Measurements from ENCODE around the gene SLC7A7. TPM values are rescaled to one million over a fixed set of nuclear protein-coding genes. Genes with fewer than 3 reads are reported as not detected.

SLC7A7 gene
- total RNA-seq, 1 donor from 2014 or later = 14.3 TPM

- H3K4me3 Mint-ChIP-seq (ENCODE audit: unreplicated experiment) = no peak overlapping the region
- Histone ChIP-seq H3K79me2 (ENCODE audit: insufficient read depth, low read length) (peaks cover 2% of the 10 kb centered on the region), H3K9me3 (ENCODE audit: insufficient read depth, low read depth, low read length) (no peaks in the 10 kb centered on the region), H3K36me3 (ENCODE audit: insufficient read depth, low read length) (peaks cover 6% of the 10 kb centered on the region), H2AFZ (ENCODE audit: low read depth, low read length) (no peak overlapping the region), H3K4me3 (ENCODE audit: insufficient read depth, low read depth, low read length) (peak overlapping the region; percentile 28), H3K27me3 (ENCODE audit: insufficient read depth, low read length) (no peaks in the 10 kb centered on the region), H3K9ac (ENCODE audit: low read length) (peak overlapping the region; percentile 87), H3K27ac (ENCODE audit: low read depth, low read length) (peak overlapping the region; percentile 99), H3K4me1 (ENCODE audit: insufficient read depth, low read length) (peaks cover 67% of the 10 kb centered on the region), H4K20me1 (ENCODE audit: insufficient read depth, low read length) (peaks cover 8% of the 10 kb centered on the region), H3K4me2 (ENCODE audit: low read length) (peak overlapping the region; percentile 84)
- H3K27me3 Mint-ChIP-seq (ENCODE audit: low read depth, unreplicated experiment) = no peaks in the 10 kb centered on the region
- no peaks in the 10 kb centered on the region for H3K9me3 Mint-ChIP-seq (ENCODE audit: unreplicated experiment)
- DNase-seq (ENCODE audit: low read depth) = peak; percentile 98
- peaks cover 30% of the 10 kb centered on the region for H3K4me1 Mint-ChIP-seq (ENCODE audit: low read depth, unreplicated experiment)
- peaks cover 3% of the 10 kb centered on the region for H3K36me3 Mint-ChIP-seq (ENCODE audit: low read depth, unreplicated experiment)
- peak overlapping the region; percentile 94 for H3K27ac Mint-ChIP-seq (ENCODE audit: unreplicated experiment)
- FAIRE-seq = peak; percentile 98
- TF ChIP-seq CTCF (IDR thresholded peaks at IDR 0.05; ENCODE audit: insufficient read depth, low read depth, low read length) (no peak), EZH2 (IDR thresholded peaks at IDR 0.05; ENCODE audit: insufficient read depth, low read length) (no peak)
Observed at GRCh38 chr14:22850944-22851764, 35.9 kb upstream of the SLC7A7 start.

GRCh38 chr14:22849212-22849819 is 34.1 kb upstream of the SLC7A7 start:
- H3K4me3 Mint-ChIP-seq (ENCODE audit: unreplicated experiment) = no peak overlapping the region
- no peaks in the 10 kb centered on the region for H3K9me3 Mint-ChIP-seq (ENCODE audit: unreplicated experiment)
- H3K4me3 ChIP-seq (ENCODE audit: insufficient read depth, low read depth, low read length) = no peak overlapping the region
- H2AFZ ChIP-seq (ENCODE audit: low read depth, low read length) = no peak overlapping the region
- peak overlapping the region; percentile 61 for H3K4me2 ChIP-seq (ENCODE audit: low read length)
- FAIRE-seq (no peak), DNase-seq (ENCODE audit: low read depth) (peak; percentile 27)
- peak overlapping the region; percentile 85 for H3K9ac ChIP-seq (ENCODE audit: low read length)
- H3K4me1 Mint-ChIP-seq (ENCODE audit: low read depth, unreplicated experiment) = peaks cover 27% of the 10 kb centered on the region
- H3K27ac Mint-ChIP-seq (ENCODE audit: unreplicated experiment) = peak overlapping the region; percentile 91
- no peaks in the 10 kb centered on the region for H3K9me3 ChIP-seq (ENCODE audit: insufficient read depth, low read depth, low read length)
- no peaks in the 10 kb centered on the region for H3K27me3 Mint-ChIP-seq (ENCODE audit: low read depth, unreplicated experiment)
- peak overlapping the region; percentile 99 for H3K27ac ChIP-seq (ENCODE audit: low read depth, low read length)
- H3K27me3 ChIP-seq (ENCODE audit: insufficient read depth, low read length) = no peaks in the 10 kb centered on the region
- H3K36me3 ChIP-seq (ENCODE audit: insufficient read depth, low read length) = peaks cover 20% of the 10 kb centered on the region
- H3K36me3 Mint-ChIP-seq (ENCODE audit: low read depth, unreplicated experiment) = peaks cover 5% of the 10 kb centered on the region
- peaks cover 76% of the 10 kb centered on the region for H3K4me1 ChIP-seq (ENCODE audit: insufficient read depth, low read length)
- TF ChIP-seq EZH2 (IDR thresholded peaks at IDR 0.05; ENCODE audit: insufficient read depth, low read length) (no peak), CTCF (IDR thresholded peaks at IDR 0.05; ENCODE audit: insufficient read depth, low read depth, low read length) (no peak)
- peaks cover 22% of the 10 kb centered on the region for H4K20me1 ChIP-seq (ENCODE audit: insufficient read depth, low read length)
- peaks cover 19% of the 10 kb centered on the region for H3K79me2 ChIP-seq (ENCODE audit: insufficient read depth, low read length)
